ENCODE results near the gene PRRT3. TPM values are rescaled to one million over a fixed set of nuclear protein-coding genes. Genes with fewer than 3 reads are reported as not detected.

Gene PRRT3
- total and polyA plus RNA-seq, 2 of the 13 experiments (the other 11 are each of a cell fraction or from before 2014, with no cell fraction given) = 0.22 to 0.44 TPM

GRCh38 chr3:9951598-9951961, 628 bp downstream of the PRRT3 start:
- no peak overlapping the region for H3K9ac ChIP-seq (ENCODE audit: insufficient read depth, low read depth, low read length)
- H3K27me3 ChIP-seq (ENCODE audit: control insufficient read depth in 1 of 2, insufficient read depth in 2 of 2, low read length in 2 of 2) = no peaks in the 10 kb centered on the region
- H4K20me1 ChIP-seq (ENCODE audit: insufficient read depth, low read length) = no peaks in the 10 kb centered on the region
- H3K79me2 ChIP-seq (ENCODE audit: insufficient read depth, low read length) = peaks cover 3% of the 10 kb centered on the region
- no peaks in the 10 kb centered on the region for H3K9me3 ChIP-seq (ENCODE audit: low read length)
- BruUV-seq (replicated peaks) = no TSS peak
- WGBS (ENCODE audit: low lambda C conversion rate) = 86% methylated on average over 10 of the region's 10 CpGs
- DNase-seq (ENCODE audit: low spot score) = no peak
- ChIA-PET CTCF (ENCODE audit: low intra/inter-chr PET ratio, low total read pairs) (no interaction called here), POLR2A (no interaction called here)
- no peak overlapping the region for H3K4me2 ChIP-seq (ENCODE audit: low read depth, low read length)
- no peak overlapping the region for H3K27ac ChIP-seq (ENCODE audit: extremely low read length, insufficient read depth, low read length)
- H3K4me1 ChIP-seq (ENCODE audit: insufficient read depth, low read length) = peaks cover 49% of the 10 kb centered on the region
- no peaks in the 10 kb centered on the region; a peak in 2 of 5 replicates for H3K36me3 ChIP-seq (replicated peaks in 1 of 2; ENCODE audit: control insufficient read depth in 1 of 2, insufficient read depth in 2 of 2, low read length in 2 of 2)
- intact Hi-C loops (cut with micrococcal nuclease; ENCODE audit: unreplicated experiment) = no loop called here
- no peak overlapping the region for H3K4me3 ChIP-seq (replicated peaks in 1 of 3; ENCODE audit: insufficient read depth in 1 of 3, low read depth in 2 of 3, low read length in 3 of 3)
- no peak overlapping the region for H2AFZ ChIP-seq (ENCODE audit: low read length)
- in situ Hi-C loops (cut with HindIII; ENCODE audit: extremely low pct_ligation_motif_present, low pct_unique_long_range_greater_than_20kb) = no loop called here
- no peak for FAIRE-seq
- no peak for ATAC-seq
- TF ChIP-seq ZNF451 (CRISPR knock-in tag; IDR thresholded peaks at IDR 0.05) (no peak), ZNF329 (CRISPR knock-in tag; IDR thresholded peaks at IDR 0.05; ENCODE audit: low read depth) (no peak), GPN1 (CRISPR knock-in tag; IDR thresholded peaks at IDR 0.05; ENCODE audit: borderline replicate concordance) (no peak), SPEN (CRISPR knock-in tag; IDR thresholded peaks at IDR 0.05; ENCODE audit: low read depth) (no peak), ZMYM3 (CRISPR knock-in tag; IDR thresholded peaks at IDR 0.05) (peak; percentile 79), ZNF589 (CRISPR knock-in tag; conservative IDR thresholded peaks at IDR 0.05) (no peak), MED8 (CRISPR knock-in tag; IDR thresholded peaks at IDR 0.05; ENCODE audit: insufficient replicate concordance) (no peak), KLF9 (CRISPR knock-in tag; IDR thresholded peaks at IDR 0.05; ENCODE audit: low read depth) (no peak), MLXIP (CRISPR knock-in tag; IDR thresholded peaks at IDR 0.05; ENCODE audit: borderline replicate concordance) (no peak), MTA1 (CRISPR knock-in tag; IDR thresholded peaks at IDR 0.05; ENCODE audit: borderline replicate concordance) (no peak), ZNF768 (CRISPR knock-in tag; IDR thresholded peaks at IDR 0.05) (peak; percentile 99), NR0B2 (CRISPR knock-in tag; IDR thresholded peaks at IDR 0.05) (no peak), ZFP36 (IDR thresholded peaks at IDR 0.05; ENCODE audit: borderline replicate concordance, low read depth, low read length, partially characterized antibody) (peak; percentile 17), KAT2B (IDR thresholded peaks at IDR 0.05; ENCODE audit: borderline replicate concordance, low read depth, low read length) (no peak)
- TF ChIP-seq, protein P1, sequence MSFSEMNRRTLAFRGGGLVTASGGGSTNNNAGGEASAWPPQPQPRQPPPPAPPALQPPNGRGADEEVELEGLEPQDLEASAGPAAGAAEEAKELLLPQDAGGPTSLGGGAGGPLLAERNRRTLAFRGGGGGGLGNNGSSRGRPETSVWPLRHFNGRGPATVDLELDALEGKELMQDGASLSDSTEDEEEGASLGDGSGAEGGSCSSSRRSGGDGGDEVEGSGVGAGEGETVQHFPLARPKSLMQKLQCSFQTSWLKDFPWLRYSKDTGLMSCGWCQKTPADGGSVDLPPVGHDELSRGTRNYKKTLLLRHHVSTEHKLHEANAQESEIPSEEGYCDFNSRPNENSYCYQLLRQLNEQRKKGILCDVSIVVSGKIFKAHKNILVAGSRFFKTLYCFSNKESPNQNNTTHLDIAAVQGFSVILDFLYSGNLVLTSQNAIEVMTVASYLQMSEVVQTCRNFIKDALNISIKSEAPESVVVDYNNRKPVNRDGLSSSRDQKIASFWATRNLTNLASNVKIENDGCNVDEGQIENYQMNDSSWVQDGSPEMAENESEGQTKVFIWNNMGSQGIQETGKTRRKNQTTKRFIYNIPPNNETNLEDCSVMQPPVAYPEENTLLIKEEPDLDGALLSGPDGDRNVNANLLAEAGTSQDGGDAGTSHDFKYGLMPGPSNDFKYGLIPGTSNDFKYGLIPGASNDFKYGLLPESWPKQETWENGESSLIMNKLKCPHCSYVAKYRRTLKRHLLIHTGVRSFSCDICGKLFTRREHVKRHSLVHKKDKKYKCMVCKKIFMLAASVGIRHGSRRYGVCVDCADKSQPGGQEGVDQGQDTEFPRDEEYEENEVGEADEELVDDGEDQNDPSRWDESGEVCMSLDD (CRISPR knock-in tag; IDR thresholded peaks at IDR 0.05; ENCODE audit: borderline replicate concordance) = no peak
- TF ChIP-seq, protein P2, sequence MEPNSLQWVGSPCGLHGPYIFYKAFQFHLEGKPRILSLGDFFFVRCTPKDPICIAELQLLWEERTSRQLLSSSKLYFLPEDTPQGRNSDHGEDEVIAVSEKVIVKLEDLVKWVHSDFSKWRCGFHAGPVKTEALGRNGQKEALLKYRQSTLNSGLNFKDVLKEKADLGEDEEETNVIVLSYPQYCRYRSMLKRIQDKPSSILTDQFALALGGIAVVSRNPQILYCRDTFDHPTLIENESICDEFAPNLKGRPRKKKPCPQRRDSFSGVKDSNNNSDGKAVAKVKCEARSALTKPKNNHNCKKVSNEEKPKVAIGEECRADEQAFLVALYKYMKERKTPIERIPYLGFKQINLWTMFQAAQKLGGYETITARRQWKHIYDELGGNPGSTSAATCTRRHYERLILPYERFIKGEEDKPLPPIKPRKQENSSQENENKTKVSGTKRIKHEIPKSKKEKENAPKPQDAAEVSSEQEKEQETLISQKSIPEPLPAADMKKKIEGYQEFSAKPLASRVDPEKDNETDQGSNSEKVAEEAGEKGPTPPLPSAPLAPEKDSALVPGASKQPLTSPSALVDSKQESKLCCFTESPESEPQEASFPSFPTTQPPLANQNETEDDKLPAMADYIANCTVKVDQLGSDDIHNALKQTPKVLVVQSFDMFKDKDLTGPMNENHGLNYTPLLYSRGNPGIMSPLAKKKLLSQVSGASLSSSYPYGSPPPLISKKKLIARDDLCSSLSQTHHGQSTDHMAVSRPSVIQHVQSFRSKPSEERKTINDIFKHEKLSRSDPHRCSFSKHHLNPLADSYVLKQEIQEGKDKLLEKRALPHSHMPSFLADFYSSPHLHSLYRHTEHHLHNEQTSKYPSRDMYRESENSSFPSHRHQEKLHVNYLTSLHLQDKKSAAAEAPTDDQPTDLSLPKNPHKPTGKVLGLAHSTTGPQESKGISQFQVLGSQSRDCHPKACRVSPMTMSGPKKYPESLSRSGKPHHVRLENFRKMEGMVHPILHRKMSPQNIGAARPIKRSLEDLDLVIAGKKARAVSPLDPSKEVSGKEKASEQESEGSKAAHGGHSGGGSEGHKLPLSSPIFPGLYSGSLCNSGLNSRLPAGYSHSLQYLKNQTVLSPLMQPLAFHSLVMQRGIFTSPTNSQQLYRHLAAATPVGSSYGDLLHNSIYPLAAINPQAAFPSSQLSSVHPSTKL (CRISPR knock-in tag; IDR thresholded peaks at IDR 0.05) = no peak

Data from HepG2 (cell line).